HepG2 (cell line): ENCODE results near the gene CLDN15. TPM values are rescaled to one million over a fixed set of nuclear protein-coding genes. Genes with fewer than 3 reads are reported as not detected.

Experiments
- ATAC-seq: fragments of 200-7000 bp; cut with Tn5 transposase; 3 replicates; pipeline ENCODE4 v1.9.1; 2020; ENCODE audit warnings: mild to moderate bottlenecking, moderate library complexity
- BruUV-seq: library from RNA; stranded (reverse); fragments of 400-500 nt; replicated peaks from 2 replicates; lab custom pipeline; 2021; lab: Mats Ljungman, UMichigan
- CTCF ChIA-PET: fragments of 300-600 bp; formaldehyde crosslinking; extraction: SDS; loops from one replicate; lab custom pipeline; 2021; ENCODE audit warnings: low total read pairs, inconsistent platforms, low intra/inter-chr PET ratio; lab: Yijun Ruan, JAX
- POLR2A ChIA-PET: fragments of 350-600 bp; sonication (Branson Sonifier 250); formaldehyde crosslinking; loops from one replicate; lab custom pipeline; 2020; ENCODE audit warnings: antibody characterized with exemption, inconsistent platforms; lab: Yijun Ruan, JAX
- DNase-seq: peaks from one replicate; pipeline ENCODE4 v3.0.0-alpha.2; 2015; ENCODE audit warnings: low spot score
- FAIRE-seq: peaks from 3 replicates; lab custom pipeline; 2011; peaks lifted over from hg19 to GRCh38; lab: Jason Lieb, UNC
- H2AFZ ChIP-seq: one replicate; pipeline ENCODE4 v1.6.1; 2011; ENCODE audit warnings: low read length, inconsistent platforms
- H3K27ac ChIP-seq: fragments of 300-600 bp; 3 replicates; pipeline ENCODE4 v1.8.0; 2011; ENCODE audit warnings: mixed run types, mild to moderate bottlenecking, mixed read lengths, low read length, inconsistent platforms; ENCODE audit not compliant: insufficient read depth; ENCODE audit errors: extremely low read length
- H3K27me3 ChIP-seq, 2 experiments: fragments of 200-600 bp in 1 of 2; 2 replicates in 1 of 2; 3 replicates in 1 of 2; pipeline versions ENCODE4 v1.6.0 to v1.8.0; 2011; ENCODE audit warnings: low read length in 2 of 2, mild to moderate bottlenecking in 2 of 2, moderate library complexity in 2 of 2, inconsistent platforms in 1 of 2; ENCODE audit not compliant: insufficient read depth in 2 of 2, control insufficient read depth in 1 of 2
- H3K36me3 ChIP-seq, 2 experiments: fragments of 200-600 bp in 1 of 2; replicated peaks in 1 of 2; 2 replicates in 1 of 2; 3 replicates in 1 of 2; pipeline versions ENCODE4 v1.5.1 to v1.8.0; 2011; ENCODE audit warnings: low read length in 2 of 2, inconsistent platforms in 1 of 2; ENCODE audit not compliant: insufficient read depth in 2 of 2, control insufficient read depth in 1 of 2
- H3K4me1 ChIP-seq: 2 replicates; pipeline ENCODE4 v1.5.1; 2012; ENCODE audit warnings: low read length, inconsistent platforms; ENCODE audit not compliant: insufficient read depth
- H3K4me2 ChIP-seq: 2 replicates; pipeline ENCODE4 v1.6.0; 2011; ENCODE audit warnings: low read depth, low read length, inconsistent platforms
- H3K4me3 ChIP-seq, 3 experiments: fragments of 200-600 bp in 1 of 3; sonication (generic), shearing (Covaris generic) in 1 of 3; replicated peaks in 1 of 3; 2 replicates each; pipeline ENCODE4 v1.5.1; 2011 to 2016; ENCODE audit warnings: low read length in 3 of 3, inconsistent platforms in 2 of 3, low read depth in 2 of 3, mild to moderate bottlenecking in 2 of 3, control low read depth in 1 of 3, mixed read lengths in 1 of 3; ENCODE audit not compliant: insufficient read depth in 1 of 3
- H3K79me2 ChIP-seq: one replicate; pipeline ENCODE4 v1.6.1; 2011; ENCODE audit warnings: low read length, inconsistent platforms; ENCODE audit not compliant: insufficient read depth
- H3K9ac ChIP-seq: 2 replicates; pipeline ENCODE4 v1.6.0; 2011; ENCODE audit warnings: mild to moderate bottlenecking, low read depth, low read length, inconsistent platforms; ENCODE audit not compliant: insufficient read depth
- H3K9me3 ChIP-seq: 2 replicates; pipeline ENCODE4 v1.5.1; 2012; ENCODE audit warnings: mild to moderate bottlenecking, low read length
- H4K20me1 ChIP-seq: 2 replicates; pipeline ENCODE4 v1.6.0; 2011; ENCODE audit warnings: inconsistent platforms, mild to moderate bottlenecking, low read length, moderate library complexity; ENCODE audit not compliant: insufficient read depth
- HNF4G ChIP-seq, 2 experiments: sonication (generic) in 1 of 2; formaldehyde crosslinking in 1 of 2; IDR thresholded peaks; 2 replicates each; pipeline versions ENCODE4 v1.4.0 to v1.6.1; 2011 to 2020; ENCODE audit warnings: borderline replicate concordance in 2 of 2, low read depth in 2 of 2, mild to moderate bottlenecking in 2 of 2, low read length in 1 of 2, missing genetic modification reagents in 1 of 2, moderate library complexity in 1 of 2
- JUNB ChIP-seq: sonication (generic); formaldehyde crosslinking; IDR thresholded peaks from 2 replicates; pipeline ENCODE4 v1.8.0; 2022; ENCODE audit warnings: missing genetic modification reagents, mild to moderate bottlenecking, borderline replicate concordance
- LRRFIP1 ChIP-seq: sonication (generic); formaldehyde crosslinking; conservative IDR thresholded peaks from 2 replicates; pipeline ENCODE4 v1.4.0; 2020; ENCODE audit warnings: missing genetic modification reagents
- NFKBIZ ChIP-seq: IDR thresholded peaks from 2 replicates; pipeline ENCODE4 v1.6.1; 2018; ENCODE audit warnings: missing genetic modification reagents, missing compliant biosample characterization
- NFYB ChIP-seq: sonication (generic); formaldehyde crosslinking; IDR thresholded peaks from 2 replicates; pipeline ENCODE4 v1.4.0; 2020; ENCODE audit warnings: missing genetic modification reagents
- NFYC ChIP-seq: IDR thresholded peaks from 2 replicates; pipeline ENCODE4 v1.6.1; 2016; ENCODE audit warnings: missing genetic modification reagents, missing compliant biosample characterization
- RFX3 ChIP-seq: IDR thresholded peaks from 2 replicates; pipeline ENCODE4 v1.6.1; 2016; ENCODE audit warnings: missing biosample characterization, missing genetic modification reagents
- RFX5 ChIP-seq: IDR thresholded peaks from 2 replicates; pipeline ENCODE4 v1.6.1; 2011; ENCODE audit warnings: low read depth, low read length, improper control_type of control experiment
- SP2 ChIP-seq: sonication (generic); formaldehyde crosslinking; IDR thresholded peaks from 2 replicates; pipeline ENCODE4 v1.5.1; 2020; ENCODE audit warnings: mild to moderate bottlenecking, missing genetic modification reagents
- TBL1XR1 ChIP-seq: fragments of 150-350 bp; IDR thresholded peaks from 2 replicates; pipeline ENCODE4 v1.6.1; 2014; ENCODE audit warnings: borderline replicate concordance, low read length; ENCODE audit not compliant: partially characterized antibody
- THAP7 ChIP-seq: sonication (generic); formaldehyde crosslinking; IDR thresholded peaks from 2 replicates; pipeline ENCODE4 v1.8.1; 2023; ENCODE audit warnings: mild to moderate bottlenecking, missing genetic modification reagents
- ZBTB3 ChIP-seq: sonication (generic); formaldehyde crosslinking; IDR thresholded peaks from 2 replicates; pipeline ENCODE4 v1.4.0; 2020; ENCODE audit warnings: low read depth, mild to moderate bottlenecking, moderate library complexity, missing genetic modification reagents, borderline replicate concordance
- ZNF274 ChIP-seq: sonication (generic); formaldehyde crosslinking; IDR thresholded peaks from 2 replicates; pipeline ENCODE4 v1.5.1; 2020; ENCODE audit warnings: mild to moderate bottlenecking, missing genetic modification reagents
- WGBS: methylation state at CpG from one replicate; pipeline ENCODE4 v1.1.6; 2017; ENCODE audit warnings: low lambda C conversion rate; 5-methylcytosine and 5-hydroxymethylcytosine counted together
- in situ Hi-C: cut with HindIII; loops from 2 replicates; pipeline ENCODE4 v1.10.0; 2017; ENCODE audit warnings: low pct_unique_long_range_greater_than_20kb; ENCODE audit not compliant: extremely low pct_ligation_motif_present
- intact Hi-C: fragments of 100-400 bp; cut with micrococcal nuclease; formaldehyde crosslinking; loops from one replicate; pipeline ENCODE4 v1.10.0; 2022; ENCODE audit not compliant: unreplicated experiment
- polyA plus RNA-seq, 8 experiments: library from polyadenylated mRNA; depleted of rRNA in 3 of 8; stranded (reverse) in 7 of 8; unstranded in 1 of 8; fragments of >200 nt; fragmentation: Illumina TruSeq in 4 of 8; extraction: Trizol in 4 of 8; gene quantifications; 2 replicates each; pipeline versions ENCODE4 v1.2.1 to v1.2.3, GENCODE V29; 2011 to 2016; ENCODE audit warnings: low read depth in 4 of 8, missing spikeins in 1 of 8, mixed read lengths in 1 of 8; ENCODE audit not compliant: insufficient read depth in 1 of 8
- total RNA-seq, 5 experiments: library from RNA; depleted of rRNA; stranded (reverse); fragments of >200 nt; fragmentation: Illumina TruSeq; extraction: Trizol; gene quantifications; 2 replicates each; pipeline ENCODE4 v1.2.3, GENCODE V29; 2016; ENCODE audit warnings: low read depth in 1 of 5
- TF ChIP-seq, protein P1 (sequence below): sonication (generic); formaldehyde crosslinking; IDR thresholded peaks from 2 replicates; pipeline ENCODE4 v1.4.0; 2020; ENCODE audit warnings: mild to moderate bottlenecking, low read depth, missing genetic modification reagents

CLDN15 gene
- total and polyA plus RNA-seq, 2 of the 13 experiments (the other 11 are each of a cell fraction or from before 2014, with no cell fraction given), result 7.1 to 17.8 TPM

- no TSS peak for BruUV-seq
- whole genome bisulfite sequencing, result 53% methylated on average over 8 of the region's 9 CpGs
- Histone ChIP-seq H3K36me3 (no peaks in the 10 kb centered on the region), H3K27ac (no peak overlapping the region), H3K27me3 (no peaks in the 10 kb centered on the region), H3K4me1 (no peaks in the 10 kb centered on the region), H2AFZ (no peak overlapping the region), H3K9ac (no peak overlapping the region), H3K4me3 (no peak overlapping the region), H3K9me3 (no peaks in the 10 kb centered on the region), H3K79me2 (no peaks in the 10 kb centered on the region), H3K4me2 (no peak overlapping the region), H4K20me1 (no peaks in the 10 kb centered on the region)
- ATAC-seq (no peak), DNase-seq (no peak), FAIRE-seq (no peak)
- in situ Hi-C loops (loop anchor here (25.0 kb wide), 1 partner anchor 390 kb away; the partner anchor contains the start of genes ACHE, SRRT and UFSP1), intact Hi-C loops (no loop called here)
- TF ChIP-seq, protein P1, sequence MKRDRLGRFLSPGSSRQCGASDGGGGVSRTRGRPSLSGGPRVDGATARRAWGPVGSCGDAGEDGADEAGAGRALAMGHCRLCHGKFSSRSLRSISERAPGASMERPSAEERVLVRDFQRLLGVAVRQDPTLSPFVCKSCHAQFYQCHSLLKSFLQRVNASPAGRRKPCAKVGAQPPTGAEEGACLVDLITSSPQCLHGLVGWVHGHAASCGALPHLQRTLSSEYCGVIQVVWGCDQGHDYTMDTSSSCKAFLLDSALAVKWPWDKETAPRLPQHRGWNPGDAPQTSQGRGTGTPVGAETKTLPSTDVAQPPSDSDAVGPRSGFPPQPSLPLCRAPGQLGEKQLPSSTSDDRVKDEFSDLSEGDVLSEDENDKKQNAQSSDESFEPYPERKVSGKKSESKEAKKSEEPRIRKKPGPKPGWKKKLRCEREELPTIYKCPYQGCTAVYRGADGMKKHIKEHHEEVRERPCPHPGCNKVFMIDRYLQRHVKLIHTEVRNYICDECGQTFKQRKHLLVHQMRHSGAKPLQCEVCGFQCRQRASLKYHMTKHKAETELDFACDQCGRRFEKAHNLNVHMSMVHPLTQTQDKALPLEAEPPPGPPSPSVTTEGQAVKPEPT (CRISPR knock-in tag), result no peak
- TF ChIP-seq HNF4G (IDR thresholded peaks at IDR 0.05; ENCODE audit: borderline replicate concordance, low read depth, low read length) (no peak), HNF4G (CRISPR knock-in tag; IDR thresholded peaks at IDR 0.05; ENCODE audit: borderline replicate concordance, low read depth) (no peak), LRRFIP1 (CRISPR knock-in tag) (no peak), SP2 (CRISPR knock-in tag) (no peak), NFYC (CRISPR knock-in tag) (no peak), ZNF274 (no peak), ZBTB3 (CRISPR knock-in tag) (no peak), JUNB (CRISPR knock-in tag) (no peak), RFX3 (CRISPR knock-in tag) (no peak), NFYB (CRISPR knock-in tag) (no peak), NFKBIZ (no peak), TBL1XR1 (no peak), RFX5 (no peak), THAP7 (no peak)
- POLR2A ChIA-PET, result no interaction called here
- CTCF ChIA-PET, result no interaction called here
These were observed 39.6 kb upstream of the CLDN15 start for GRCh38 chr7:101277155-101277554.
